Heart left ventricle (tissue), 13 donors: Measurements from ENCODE around the gene NAA25.
"Not testable (repeated sequence)": the region's sequence is repeated elsewhere in the genome, so short reads cannot be mapped to it uniquely, and the experiment has no call there.

Source experiments
- CTCF ChIP-seq, 12 donors: fragments of 200-600 bp; sonication (generic) in 4 of 12; IDR thresholded peaks; one replicate each; pipeline versions ENCODE4 v1.5.0 to v1.8.0; 2018 to 2022; ENCODE audit warnings: antibody characterized with exemption in 12 of 12, mild to moderate bottlenecking in 5 of 12
- POLR2A ChIP-seq, 2 donors: fragments of 450-650 bp; IDR thresholded peaks; one replicate each; pipeline ENCODE4 v1.6.1; 2017; ENCODE audit warnings: antibody characterized with exemption in 2 of 2, mild to moderate bottlenecking in 2 of 2, moderate library complexity in 2 of 2
- donor health status: ischemic (EF 13 %, LVEDD 7.1; RV severe dilation, severe dysfunction).
- donor health status: DM: no; HTN: yes; CAD: no.
- donor health status: DM: no; HTN: no; CAD: no.
- donor health status: ischemic (EF 25% LVEDD 6.9; RV normal size, moderate dysfunction).
- donor health status: ischemic (EF 25% LVEDD 5.7; RV mildly dilated, moderate dysfunction).
- donor health status: ischemic (EF 35%, LVEDD 5.7; RV mildly dilated, moderate dysfunction).
- donor health status: nonischemic (EF 11% LVEDD 7.7; RV severe dilation, severe dysfunction).
- donor health status: DM: yes; HTN: yes; CAD: no.
- donor health status: PGD.
- donor health status: ischemic (EF 29% LVEDD 5.4; RV normal size, mild dysfunction).
- donor health status: nonischemic (EF 23%, LVEDD 6.1; RV moderate dilation, normal function).

GRCh38 chr12:112036614-112037013 is 72.0 kb downstream of the NAA25 start:
- TF ChIP-seq POLR2A, CTCF (IDR thresholded peaks at IDR 0.05): not testable (repeated sequence)
